Epithelial cell of esophagus (primary cell): Measurements from ENCODE around the gene IKBKG.

ENCODE experiments used
- DNase-seq: peaks from one replicate; pipeline ENCODE4 v3.0.0; 2010; ENCODE audit warnings: low read depth
- H3K4me3 ChIP-seq: 2 replicates; pipeline ENCODE4 v1.5.1; 2011; ENCODE audit warnings: mild to moderate bottlenecking, low read length, control low read depth
- CTCF ChIP-seq: IDR thresholded peaks from 2 replicates; pipeline ENCODE4 v1.5.1; 2011; ENCODE audit warnings: low read depth, mild to moderate bottlenecking, low read length, control low read depth, inconsistent platforms; ENCODE audit not compliant: insufficient read depth; ENCODE audit errors: missing control alignments

Gene IKBKG

DNA sequence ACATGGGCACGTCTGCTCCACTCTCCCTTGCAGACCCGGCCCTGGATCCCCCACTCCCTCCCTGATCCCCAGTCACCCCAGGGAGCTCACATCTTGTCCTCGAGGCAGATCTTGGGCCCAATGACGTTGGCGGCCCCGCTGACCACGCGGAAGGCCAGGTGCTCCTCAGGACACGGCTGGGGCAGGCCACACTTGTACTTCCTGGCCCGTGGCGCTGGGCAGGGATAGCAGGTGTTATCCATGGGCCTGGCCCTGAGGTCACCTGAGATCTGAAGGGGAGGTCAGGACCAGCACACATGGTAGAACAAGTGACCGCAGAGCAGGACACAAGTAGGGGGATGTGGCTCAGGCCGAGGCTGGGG, 39.1 kb upstream of the IKBKG start:
- DNase-seq, result no peak
- no peak overlapping the region for H3K4me3 ChIP-seq

DNA sequence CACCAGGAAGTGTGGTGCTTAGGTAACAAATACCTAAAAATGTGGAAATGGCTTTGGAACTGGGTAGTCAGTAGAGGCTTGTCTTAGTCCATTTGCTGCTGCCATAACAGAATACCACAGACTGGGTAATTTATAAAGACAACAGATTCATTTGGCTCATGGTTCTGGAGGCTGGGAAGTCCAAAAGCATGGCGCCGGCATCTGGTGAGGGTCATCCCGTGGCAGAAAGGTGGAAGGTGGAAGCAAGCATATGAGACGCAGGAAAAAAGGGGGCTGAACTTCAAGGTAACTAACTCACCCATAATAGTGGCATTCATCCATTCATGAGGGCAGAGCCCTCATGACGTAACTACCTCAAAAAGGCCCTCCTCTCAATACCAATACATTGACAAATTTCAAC, 38.0 kb upstream of the IKBKG start:
- no peak for TF ChIP-seq CTCF
- H3K4me3 ChIP-seq, result no peak overlapping the region
- no peak for DNase-seq

More for the DNA sequence above, 39.1 kb upstream of the IKBKG start:
- TF ChIP-seq CTCF, result no peak

- no peak overlapping the region for H3K4me3 ChIP-seq
- no peak for TF ChIP-seq CTCF
- no peak for DNase-seq
Observed at GRCh38 chrX:154511761-154512160, 35.7 kb upstream of the IKBKG start.

- no peak overlapping the region for H3K4me3 ChIP-seq
- TF ChIP-seq CTCF, result no peak
- DNase-seq, result no peak
Observed at GRCh38 chrX:154512879-154513553, 34.4 kb upstream of the IKBKG start.

DNA sequence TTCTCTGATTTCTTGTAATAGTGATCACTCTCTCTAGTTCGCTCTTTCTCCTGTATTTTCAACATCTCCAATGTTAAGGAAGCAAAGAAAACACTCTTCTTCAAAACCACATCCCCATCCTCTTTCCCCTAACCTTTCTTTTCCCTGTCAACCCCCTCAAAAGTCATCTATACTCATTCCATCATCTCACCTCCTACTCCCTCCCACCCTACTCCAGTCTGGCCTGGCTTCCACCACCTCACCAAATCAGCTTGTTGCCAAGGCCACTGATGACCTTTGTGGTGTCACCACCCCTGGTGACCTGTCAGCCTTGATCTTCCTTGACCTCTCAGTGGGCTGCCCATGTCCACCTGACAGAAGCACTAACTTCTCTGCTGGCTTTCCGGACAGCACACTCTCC, 33.7 kb upstream of the IKBKG start:
- no peak for DNase-seq
- H3K4me3 ChIP-seq, result no peak overlapping the region
- TF ChIP-seq CTCF, result no peak

- H3K4me3 ChIP-seq, result peak overlapping the region; percentile 62
- peak; percentile 17 for DNase-seq
- TF ChIP-seq CTCF, result no peak
Observed at GRCh38 chrX:154515090-154515965, 32.1 kb upstream of the IKBKG start.
